ENCODE data around the gene IMMP1L. TPM values are rescaled to one million over a fixed set of nuclear protein-coding genes. Genes with fewer than 3 reads are reported as not detected.

Gene IMMP1L
- total and polyA plus RNA-seq, 10 of the 15 experiments (the other 5 are each of a cell fraction or from before 2014, with no cell fraction given): 29.4 to 145 (median 85.8) TPM

DNA sequence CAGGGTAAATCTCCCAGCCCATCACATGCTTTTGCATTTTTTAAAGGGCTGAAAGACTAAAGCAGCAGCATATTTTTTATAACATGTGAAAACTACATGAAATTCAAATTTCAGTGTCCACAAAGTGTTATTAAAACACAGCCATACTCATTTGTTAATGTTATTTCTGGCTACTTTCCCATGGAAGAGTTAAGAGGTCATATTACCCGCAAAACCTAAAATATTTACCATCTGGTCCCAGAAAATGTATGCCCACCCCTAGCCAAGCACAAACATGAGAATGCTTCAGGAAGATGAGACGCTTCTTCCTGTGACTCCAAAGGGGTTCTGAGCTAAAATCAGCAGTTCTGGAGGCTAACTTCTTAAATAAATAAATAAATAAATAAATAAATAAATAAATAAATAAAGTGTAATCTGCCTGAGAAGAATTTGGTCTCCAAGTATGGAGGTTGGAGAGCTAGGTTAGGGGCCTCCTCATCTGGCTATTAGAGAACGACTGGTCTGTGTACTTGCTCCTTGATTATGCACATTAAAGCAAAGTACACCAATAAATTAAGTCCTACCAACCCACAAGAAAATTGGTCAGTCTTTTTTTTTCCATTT is 9.7 kb downstream of the IMMP1L start:
- BruUV-seq (replicated peaks): no TSS peak
- no peaks in the 10 kb centered on the region for H3K27me3 ChIP-seq (replicated peaks in 1 of 2; ENCODE audit: control insufficient read depth in 2 of 2, insufficient read depth in 2 of 2, low read length in 1 of 2)
- H3K27ac ChIP-seq (ENCODE audit: control insufficient read depth, insufficient read depth): no peak overlapping the region
- no peaks in the 10 kb centered on the region for H3K4me1 ChIP-seq (ENCODE audit: control insufficient read depth, insufficient read depth, low read length)
- no peaks in the 10 kb centered on the region; a peak in 1 of 4 replicates for H3K36me3 ChIP-seq (ENCODE audit: control insufficient read depth in 2 of 2, insufficient read depth in 2 of 2, low read length in 1 of 2)
- ATAC-seq (no peak), FAIRE-seq (no peak), DNase-seq (ENCODE audit: low read depth, low spot score) (no peak)
- no peaks in the 10 kb centered on the region; the same call in 2 of the 3 replicates for H3K9me3 ChIP-seq (replicated peaks; ENCODE audit: control insufficient read depth, insufficient read depth, low read length)
- 100% methylated on average over 3 of the region's 3 CpGs for WGBS (ENCODE audit: insufficient coverage, insufficient replicate concordance, low lambda C conversion rate, missing lambda C conversion rate)
- no peaks in the 10 kb centered on the region for H4K20me1 ChIP-seq (ENCODE audit: control insufficient read depth, insufficient read depth)
- H3K4me3 ChIP-seq: no peak overlapping the region
- peaks cover 15% of the 10 kb centered on the region for H3K79me2 ChIP-seq (ENCODE audit: control insufficient read depth, insufficient read depth, low read length)
- CTCF ChIA-PET: interaction anchor here (1.3 kb wide), 1 partner anchor 14 kb away, joined by 3 read pairs; no protein-coding TSS in a partner anchor
- intact Hi-C loops (cut with micrococcal nuclease; ENCODE audit: unreplicated experiment): no loop called here
- POLR2A ChIA-PET: no interaction called here
- in situ Hi-C loops (cut with MboI): loop anchor here (10.0 kb wide), 1 partner anchor 455 kb away; no protein-coding TSS in a partner anchor
- RAD21 ChIA-PET (ENCODE audit: unreplicated experiment): no interaction called here
- SMC1A ChIA-PET (ENCODE audit: uncharacterized antibody, unreplicated experiment): no interaction called here
- H3K4me2 ChIP-seq (ENCODE audit: control insufficient read depth, insufficient read depth): no peak overlapping the region
- H3K9ac ChIP-seq (ENCODE audit: control insufficient read depth, insufficient read depth, low read length): no peak overlapping the region
- no peak overlapping the region for H2AFZ ChIP-seq (ENCODE audit: control insufficient read depth, low read depth, low read length)
- TF ChIP-seq, protein P1, sequence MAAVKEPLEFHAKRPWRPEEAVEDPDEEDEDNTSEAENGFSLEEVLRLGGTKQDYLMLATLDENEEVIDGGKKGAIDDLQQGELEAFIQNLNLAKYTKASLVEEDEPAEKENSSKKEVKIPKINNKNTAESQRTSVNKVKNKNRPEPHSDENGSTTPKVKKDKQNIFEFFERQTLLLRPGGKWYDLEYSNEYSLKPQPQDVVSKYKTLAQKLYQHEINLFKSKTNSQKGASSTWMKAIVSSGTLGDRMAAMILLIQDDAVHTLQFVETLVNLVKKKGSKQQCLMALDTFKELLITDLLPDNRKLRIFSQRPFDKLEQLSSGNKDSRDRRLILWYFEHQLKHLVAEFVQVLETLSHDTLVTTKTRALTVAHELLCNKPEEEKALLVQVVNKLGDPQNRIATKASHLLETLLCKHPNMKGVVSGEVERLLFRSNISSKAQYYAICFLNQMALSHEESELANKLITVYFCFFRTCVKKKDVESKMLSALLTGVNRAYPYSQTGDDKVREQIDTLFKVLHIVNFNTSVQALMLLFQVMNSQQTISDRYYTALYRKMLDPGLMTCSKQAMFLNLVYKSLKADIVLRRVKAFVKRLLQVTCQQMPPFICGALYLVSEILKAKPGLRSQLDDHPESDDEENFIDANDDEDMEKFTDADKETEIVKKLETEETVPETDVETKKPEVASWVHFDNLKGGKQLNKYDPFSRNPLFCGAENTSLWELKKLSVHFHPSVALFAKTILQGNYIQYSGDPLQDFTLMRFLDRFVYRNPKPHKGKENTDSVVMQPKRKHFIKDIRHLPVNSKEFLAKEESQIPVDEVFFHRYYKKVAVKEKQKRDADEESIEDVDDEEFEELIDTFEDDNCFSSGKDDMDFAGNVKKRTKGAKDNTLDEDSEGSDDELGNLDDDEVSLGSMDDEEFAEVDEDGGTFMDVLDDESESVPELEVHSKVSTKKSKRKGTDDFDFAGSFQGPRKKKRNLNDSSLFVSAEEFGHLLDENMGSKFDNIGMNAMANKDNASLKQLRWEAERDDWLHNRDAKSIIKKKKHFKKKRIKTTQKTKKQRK (IDR thresholded peaks at IDR 0.05; ENCODE audit: low read depth, low read length): no peak
- TF ChIP-seq KDM1A (IDR thresholded peaks at IDR 0.05; ENCODE audit: borderline replicate concordance) (no peak), CREB1 (IDR thresholded peaks at IDR 0.05; ENCODE audit: low read depth) (no peak), MEF2A (IDR thresholded peaks at IDR 0.05; ENCODE audit: insufficient read depth, low read depth, low read length) (no peak), USF1 (IDR thresholded peaks at IDR 0.05; ENCODE audit: borderline replicate concordance, extremely low read length, insufficient read depth, low read depth, low read length) (no peak), POLR2AphosphoS5 (IDR thresholded peaks at IDR 0.05; ENCODE audit: low read length) (no peak), SIN3A (IDR thresholded peaks at IDR 0.05; ENCODE audit: low read depth, low read length) (no peak), SUPT20H (IDR thresholded peaks at IDR 0.05; ENCODE audit: borderline replicate concordance, control insufficient read depth, low read depth, low read length) (no peak), HDAC6 (IDR thresholded peaks at IDR 0.05; ENCODE audit: unreplicated experiment) (no peak), USF2 (IDR thresholded peaks at IDR 0.05; ENCODE audit: borderline replicate concordance, low read depth, low read length) (no peak), NR2C1 (IDR thresholded peaks at IDR 0.05) (no peak), ZSCAN29 (IDR thresholded peaks at IDR 0.05) (no peak), NFXL1 (IDR thresholded peaks at IDR 0.05; ENCODE audit: borderline replicate concordance) (no peak), ELK1 (IDR thresholded peaks at IDR 0.05; ENCODE audit: low read depth, low read length) (no peak), SP1 (IDR thresholded peaks at IDR 0.05; ENCODE audit: low read depth, low read length) (no peak), RAD51 (IDR thresholded peaks at IDR 0.05) (no peak), IKZF1 (conservative IDR thresholded peaks at IDR 0.05) (no peak), MXI1 (IDR thresholded peaks at IDR 0.05; ENCODE audit: low read depth, low read length) (no peak)

Measured in GM12878 (cell line).